Inflammatory macrophage treated with lipopolysaccharide for 1 hour (primary cell): Measurements from ENCODE around the gene KLF2.
"Not testable (repeated sequence)": the region's sequence is repeated elsewhere in the genome, so short reads cannot be mapped to it uniquely, and the experiment has no call there.

ENCODE experiments used
- DNase-seq, 2 donors: peaks; one replicate each; pipeline ENCODE4 v3.0.0-alpha.2; 2020 to 2022

Gene KLF2

DNA sequence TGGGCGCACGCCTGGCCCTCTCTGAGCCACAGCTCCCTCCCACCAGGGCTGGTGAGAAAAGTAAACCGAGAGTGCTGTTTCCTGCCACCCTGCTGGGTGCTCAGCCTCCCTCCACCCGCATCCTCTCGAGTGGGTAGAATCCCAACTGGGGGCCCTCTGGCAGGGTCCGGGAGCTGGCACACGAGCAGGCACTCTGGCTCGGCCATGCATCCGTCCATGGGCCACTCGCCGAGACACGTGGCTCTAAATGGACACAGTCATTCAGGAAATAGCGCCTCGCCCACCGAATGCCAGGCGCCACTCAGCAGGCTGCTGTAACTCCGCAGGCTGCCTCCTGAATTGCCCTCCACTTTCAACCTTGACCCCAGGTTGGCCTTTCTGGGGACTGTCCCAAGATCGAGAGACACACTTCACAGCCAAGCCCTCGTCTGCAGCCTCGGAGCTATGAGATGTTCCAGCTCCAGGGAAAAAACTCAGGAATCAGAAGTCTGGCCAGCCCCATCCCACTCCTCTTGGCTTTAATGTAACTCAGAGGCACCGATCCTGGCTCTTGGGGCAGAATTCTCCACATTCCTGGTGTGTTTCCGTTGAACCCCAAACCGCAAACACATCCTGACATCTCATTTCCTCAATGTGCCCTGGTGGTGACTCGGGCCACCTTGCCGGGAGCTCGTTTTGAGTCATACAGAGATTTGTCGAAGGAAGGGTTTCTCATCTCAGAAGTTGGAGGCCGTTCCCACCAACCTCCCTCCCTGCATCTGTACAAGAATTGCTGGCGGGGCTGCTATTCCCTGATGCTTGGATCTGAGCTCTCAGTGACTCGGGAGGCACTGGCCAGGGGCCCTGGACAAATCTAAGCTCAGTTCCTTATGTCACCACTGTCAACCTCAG lies 14.1 kb downstream of the KLF2 start:
- DNase-seq = peak in 1 of 2 donors; percentile 46

DNA sequence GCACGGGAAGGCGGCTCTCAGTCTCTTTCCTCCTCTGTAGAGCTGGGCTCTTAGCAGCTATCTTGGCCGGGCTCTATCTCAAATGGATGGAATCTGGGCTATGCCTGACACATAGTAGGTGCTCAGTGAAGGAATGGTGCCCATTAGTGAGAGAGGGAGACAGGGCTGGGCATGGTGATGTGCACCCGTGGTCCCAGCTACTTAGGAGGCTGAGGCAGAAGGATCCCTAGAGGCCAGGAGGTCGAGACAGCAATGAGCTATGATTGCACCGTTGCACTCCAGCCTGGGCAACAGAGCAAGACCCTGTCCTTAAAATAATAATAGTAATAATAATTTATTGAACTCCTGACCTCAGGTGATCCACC lies 14.7 kb downstream of the KLF2 start:
- no peak for DNase-seq

DNA sequence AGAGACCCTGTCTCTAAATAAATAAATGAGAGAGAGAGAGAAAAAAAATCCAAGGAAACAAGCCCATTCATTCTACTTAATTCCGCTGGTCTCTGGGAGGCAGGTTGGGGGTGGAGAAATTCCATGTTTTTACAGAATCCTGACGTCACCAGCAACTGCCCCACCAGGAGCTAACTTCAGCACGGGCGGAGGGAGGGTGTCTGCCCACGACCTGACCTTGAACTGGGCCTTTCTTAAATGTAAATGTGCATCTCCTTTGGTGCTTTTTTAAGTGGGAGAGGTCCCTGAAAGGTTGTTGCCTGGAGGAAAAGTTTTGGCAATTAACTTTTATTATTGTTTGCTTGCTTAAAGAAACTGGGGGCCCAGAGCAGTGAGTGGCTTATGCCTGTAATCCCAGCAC lies 15.5 kb downstream of the KLF2 start:
- no peak for DNase-seq

DNA sequence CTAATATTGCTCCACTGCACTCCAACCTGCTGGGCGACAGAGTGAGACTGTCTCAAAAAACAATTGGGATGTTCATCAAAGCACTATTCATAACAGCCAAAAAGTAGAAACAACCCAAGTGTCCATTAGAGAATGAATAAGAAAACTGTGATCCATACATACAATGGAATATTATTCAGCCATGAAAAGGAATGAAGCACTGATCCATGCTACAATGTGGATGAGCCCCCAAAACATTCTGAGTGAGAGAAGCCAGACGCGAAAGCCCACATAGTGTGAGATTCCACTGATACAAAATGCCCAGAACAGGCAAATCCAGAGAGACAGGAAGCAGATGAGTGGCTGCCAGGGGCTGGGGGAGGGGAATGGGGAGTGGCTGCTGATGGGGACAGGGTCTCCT lies 16.0 kb downstream of the KLF2 start:
- DNase-seq = no peak

DNA sequence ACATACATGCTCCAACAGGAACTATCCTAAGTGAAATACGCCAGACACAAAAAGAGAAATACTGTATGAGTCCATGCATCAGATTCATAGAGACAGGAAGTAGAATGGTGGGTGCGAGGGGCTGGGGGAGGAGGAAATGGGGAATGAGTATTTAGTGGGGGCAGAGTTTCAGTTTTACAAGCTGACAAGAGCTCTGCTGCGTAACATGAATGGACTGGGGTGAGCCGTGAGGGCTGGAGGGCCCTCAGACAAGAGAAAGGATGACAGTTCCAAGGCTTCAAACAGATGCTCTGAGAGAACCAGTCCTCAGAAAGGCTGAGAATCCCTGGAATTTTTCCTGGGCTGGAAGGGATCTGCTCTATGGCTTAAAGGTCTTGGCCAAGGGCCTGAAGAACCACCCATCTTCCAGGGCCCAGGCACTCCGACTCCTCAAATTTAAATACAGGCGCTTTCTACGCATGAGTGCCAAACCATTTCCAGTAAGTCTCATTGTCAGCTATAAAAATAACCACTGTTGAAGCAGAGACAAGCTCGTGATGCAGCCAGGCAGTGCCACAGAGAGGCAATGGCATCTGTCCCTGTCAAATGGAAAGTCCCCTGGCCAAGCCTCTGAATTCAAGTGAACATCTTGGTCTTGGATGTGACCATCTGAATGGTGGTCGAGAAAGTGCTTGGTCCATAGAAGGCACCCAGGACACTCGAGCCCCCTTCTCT lies 17.5 kb downstream of the KLF2 start:
- DNase-seq = peak; percentile 77

DNA sequence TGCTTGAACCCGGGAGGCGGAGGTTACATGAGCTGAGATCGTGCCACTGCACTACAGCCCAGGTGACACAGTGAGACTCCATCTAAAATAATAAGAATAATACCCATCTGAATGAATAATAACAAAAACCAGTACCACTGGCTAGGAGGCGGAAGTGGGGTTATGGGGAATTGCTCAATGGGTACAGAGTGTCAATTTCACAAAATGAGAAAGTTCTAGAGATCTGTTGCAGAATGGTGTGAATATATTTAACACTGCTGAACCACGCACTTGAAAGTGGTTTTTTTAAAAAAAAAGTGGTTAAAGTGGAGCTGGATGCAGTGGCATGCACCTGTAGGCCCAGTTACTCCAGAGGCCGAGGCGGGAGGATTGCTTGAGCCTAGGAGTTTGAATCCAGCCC lies 18.5 kb downstream of the KLF2 start:
- peak; percentile 61 to 70 for DNase-seq

DNA sequence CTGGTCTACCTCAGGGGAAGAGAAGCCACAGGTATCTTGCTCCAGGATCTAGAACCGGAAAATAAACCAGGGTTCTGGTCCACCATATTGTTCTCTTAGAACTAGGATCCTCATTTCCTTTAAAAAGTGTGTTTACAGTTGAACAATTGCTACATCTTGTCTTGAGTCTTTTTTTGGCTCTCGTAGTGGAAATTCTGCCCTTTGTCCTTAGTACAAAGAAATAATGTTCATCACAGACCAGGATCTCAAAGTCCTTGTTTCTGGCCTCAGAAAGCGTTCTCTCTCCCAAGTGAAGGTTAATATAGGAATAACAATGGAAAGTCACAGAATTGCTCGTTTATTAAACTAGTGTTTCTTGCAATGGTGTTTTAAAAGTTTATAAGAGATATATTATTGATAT lies 20.8 kb downstream of the KLF2 start:
- no peak for DNase-seq

DNA sequence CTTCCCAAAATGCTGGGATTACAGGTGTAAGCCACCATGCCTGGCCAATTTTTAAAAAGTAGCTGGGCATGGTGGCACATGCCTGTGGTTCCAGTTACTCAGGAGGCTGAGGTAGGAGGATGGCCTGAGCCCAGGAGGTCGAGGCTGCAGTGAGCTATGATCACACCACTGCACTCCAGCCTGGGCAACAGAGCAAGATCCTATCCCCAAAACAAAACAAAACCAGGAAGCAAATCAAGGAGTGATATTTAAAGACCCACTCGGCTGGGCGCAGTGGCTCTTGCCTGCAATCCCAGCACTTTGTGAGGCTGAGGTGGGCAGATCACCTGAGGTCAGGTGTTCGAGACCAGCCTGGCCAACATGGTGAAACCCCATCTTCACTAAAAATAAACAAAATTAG lies 22.5 kb downstream of the KLF2 start:
- DNase-seq = not testable (repeated sequence)

DNA sequence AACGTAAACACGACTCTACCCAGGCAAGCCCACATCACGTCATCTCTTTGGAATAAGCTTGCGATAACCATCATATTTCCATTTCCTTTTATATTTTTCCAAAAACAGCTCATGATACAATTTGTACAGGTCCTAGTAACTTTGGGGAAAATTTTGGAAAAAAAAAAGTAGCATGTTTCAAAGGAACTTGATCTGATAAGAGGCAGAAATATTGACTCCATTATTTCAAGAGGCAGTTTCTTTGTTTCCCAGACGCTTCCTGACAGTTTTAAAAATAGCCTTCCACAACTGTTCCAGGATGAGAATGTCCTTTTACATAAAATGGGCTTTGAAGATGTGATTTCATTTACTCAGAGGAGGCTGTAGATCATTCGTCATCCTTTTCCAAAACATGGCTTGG lies 23.1 kb downstream of the KLF2 start:
- no peak for DNase-seq

DNA sequence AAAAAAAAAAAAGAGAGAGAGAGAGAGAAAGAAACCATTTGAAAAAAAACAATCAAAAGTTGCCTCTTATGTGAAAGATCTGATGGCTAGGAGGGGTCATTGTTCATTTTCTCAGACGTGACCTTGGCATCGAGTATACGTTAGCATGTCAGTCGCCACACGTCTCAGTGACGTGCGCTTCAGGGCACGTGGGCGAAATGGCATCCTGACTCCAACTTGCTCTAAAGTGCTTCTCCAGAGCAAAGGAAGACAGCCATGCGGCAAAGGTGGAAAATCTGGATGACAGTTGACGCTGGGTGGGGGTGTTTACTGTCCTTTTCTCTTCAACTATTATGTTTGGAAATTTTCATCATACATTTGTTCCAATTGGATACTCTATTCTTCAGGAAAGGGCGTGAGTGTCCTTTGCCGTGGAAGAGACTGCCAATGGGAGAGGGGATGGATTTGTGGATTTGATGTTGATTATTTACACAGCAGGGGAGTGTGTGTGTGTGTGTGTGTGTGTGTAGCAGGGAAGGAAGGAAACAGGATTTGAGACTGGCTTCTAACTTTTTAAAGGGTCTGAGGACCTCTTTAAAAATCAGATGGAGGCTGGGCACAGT lies 25.0 kb downstream of the KLF2 start:
- DNase-seq = no peak

DNA sequence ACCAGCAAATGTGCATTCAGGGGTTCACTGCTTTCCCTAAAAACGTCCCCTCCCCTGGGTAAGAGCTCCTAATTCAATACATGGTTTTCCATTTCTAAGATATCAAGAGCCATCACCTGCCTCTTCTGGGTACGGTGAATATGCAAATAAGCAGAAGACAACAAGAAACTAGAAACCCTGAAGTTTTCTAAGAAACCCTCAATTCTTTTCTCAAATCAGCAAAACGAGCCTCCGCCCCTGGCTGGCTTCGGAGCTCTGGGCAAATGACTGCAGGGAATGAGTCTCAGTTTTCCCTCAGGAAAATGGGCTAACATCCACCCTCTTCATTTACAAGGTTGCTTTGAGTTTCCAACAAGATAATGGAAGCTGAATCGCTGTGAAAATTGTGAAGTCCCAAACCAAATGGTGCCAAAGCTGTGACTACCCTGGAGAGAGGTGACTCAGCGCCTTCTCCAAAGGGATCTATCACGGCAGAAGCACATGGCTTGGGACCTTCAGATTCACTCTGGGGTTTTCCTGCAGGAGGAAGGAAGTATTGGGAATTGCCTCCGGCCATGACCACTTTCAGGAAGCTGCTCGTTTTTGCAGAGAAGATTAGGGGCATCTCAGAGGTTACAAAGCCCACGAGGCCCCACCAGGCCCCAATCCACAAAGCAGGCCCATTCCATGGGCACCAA lies 26.6 kb downstream of the KLF2 start:
- DNase-seq = peak; percentile 23 to 30

DNA sequence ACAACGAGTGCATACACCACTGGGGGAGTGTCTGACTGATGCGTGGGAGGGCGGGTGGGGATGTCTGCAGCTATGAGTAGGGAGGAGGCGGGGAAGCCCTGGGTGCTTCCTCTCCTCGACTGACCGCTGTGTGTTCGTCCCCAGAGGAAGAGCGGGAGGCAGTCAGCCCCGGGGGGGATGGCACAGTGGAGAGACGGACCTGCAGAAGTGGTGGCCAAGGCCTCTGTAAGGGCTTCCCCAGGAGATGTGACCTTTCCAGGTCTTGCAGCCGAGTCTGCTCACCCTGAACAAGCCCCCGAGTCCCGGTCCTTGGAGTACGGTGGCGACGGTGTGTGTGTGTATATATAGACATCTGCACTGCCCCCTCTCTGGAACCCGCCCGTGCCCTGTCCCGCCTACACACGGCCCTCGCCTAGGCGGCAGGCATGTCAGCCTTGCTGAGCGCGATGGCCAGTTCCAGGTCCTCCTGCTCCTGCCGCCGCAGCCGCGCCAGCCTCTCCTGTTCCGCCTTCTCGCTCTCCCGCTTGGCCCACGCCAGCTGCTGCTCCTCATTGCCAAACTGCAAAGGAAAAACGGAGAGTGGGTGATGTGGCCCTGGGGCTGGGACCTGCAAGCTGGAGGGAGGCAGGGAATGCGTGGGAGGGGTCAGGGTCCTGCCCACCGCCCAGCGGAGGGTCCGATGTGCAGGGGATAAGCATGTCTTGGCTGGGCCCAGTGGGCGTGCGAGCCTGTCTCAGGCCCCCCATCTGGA lies 30.8 kb downstream of the KLF2 start:
- DNase-seq = peak; percentile 51 to 53

DNA sequence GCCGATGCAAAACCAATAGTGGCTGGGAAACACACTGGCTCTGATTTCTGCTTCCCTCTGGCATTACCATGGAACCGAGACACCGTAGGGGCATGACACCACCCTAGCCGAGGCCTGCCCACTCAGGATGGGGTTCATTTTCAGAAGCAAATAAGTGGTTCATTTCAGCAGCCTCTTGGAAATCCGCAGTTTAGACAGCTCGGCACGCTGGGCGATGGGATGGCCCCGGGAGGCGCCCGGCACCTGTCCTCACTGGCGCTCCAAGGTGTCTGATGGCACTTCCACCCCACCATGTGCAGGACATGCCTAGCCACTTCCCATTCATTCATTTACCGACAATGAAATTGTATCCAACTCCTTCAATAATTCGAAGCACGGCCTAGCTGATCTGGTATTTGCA lies 33.8 kb downstream of the KLF2 start:
- no peak for DNase-seq

DNA sequence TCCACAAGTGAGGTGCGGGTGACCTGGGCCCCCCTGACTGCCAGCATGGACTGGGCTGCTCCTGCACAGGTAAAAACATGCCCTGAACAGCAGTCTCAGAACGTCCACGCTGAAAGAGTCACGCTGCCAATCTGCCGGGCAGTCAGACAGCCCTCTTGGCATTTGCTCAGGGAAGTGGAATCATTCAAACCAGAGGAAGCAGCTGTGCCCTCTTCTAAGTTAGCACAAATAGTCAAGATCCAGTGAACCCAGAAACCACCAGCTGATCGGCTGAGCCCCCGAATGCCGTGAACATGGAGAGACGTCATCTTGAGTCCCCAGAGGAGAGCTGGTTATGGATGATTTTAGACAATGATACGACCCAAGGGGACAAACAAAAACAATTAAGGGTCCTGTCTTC lies 34.4 kb downstream of the KLF2 start:
- DNase-seq = no peak

DNA sequence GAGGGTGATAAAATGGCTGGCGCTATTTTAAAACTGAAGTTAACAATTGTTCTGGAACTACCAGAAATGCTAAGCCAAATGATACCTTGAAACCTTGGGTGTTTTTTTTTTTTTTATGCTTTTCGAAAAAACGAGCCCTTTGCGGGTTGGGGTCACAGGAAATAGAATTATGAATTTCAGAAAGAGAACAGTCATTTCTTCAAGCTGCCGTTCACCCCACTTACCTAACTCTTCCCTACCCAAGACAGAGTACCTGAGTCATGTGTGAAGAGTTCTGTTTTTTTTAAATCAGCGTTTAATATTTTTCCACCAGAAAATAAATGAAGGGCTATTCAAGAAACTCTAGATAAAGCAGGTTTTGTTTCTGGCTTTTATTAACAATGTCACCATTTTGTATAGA lies 35.3 kb downstream of the KLF2 start:
- DNase-seq = no peak

DNA sequence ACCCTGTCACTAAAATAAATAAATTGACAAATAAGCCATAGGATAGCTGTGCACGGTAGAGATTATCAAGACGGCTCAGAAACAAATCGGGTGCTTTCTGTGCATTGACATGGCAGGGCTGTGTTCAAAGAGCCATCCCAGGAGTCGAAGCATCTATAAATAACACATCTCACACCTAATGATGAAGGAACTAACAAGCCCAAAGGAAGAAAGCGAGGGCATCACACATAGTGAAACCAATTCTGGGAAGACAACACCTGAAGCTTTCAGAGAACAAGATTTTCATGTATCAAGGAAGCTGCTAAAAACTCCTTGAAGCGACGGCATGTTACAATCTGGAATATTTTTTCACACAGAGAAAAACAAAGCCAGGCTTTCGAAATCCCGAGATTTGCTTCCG lies 36.1 kb downstream of the KLF2 start:
- no peak for DNase-seq

DNA sequence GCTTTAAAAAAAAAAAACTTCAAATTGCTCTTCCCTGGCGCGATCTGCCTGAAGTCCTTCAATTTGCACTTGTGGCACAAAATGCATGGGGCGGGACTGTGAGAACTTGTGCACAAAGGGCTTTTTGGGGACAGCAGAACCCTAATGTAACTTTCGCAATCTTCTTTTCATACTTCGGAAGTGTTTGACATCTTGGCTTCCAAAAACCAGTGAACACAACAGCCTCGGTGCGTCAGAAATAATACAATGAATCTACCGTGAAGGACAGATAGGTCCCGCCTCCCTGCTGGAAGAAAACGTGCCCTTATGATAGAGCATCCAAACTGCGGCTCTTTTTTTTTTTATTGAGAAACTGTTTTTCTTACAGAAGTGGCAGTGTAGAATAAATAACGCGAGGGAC lies 36.6 kb downstream of the KLF2 start:
- DNase-seq = no peak

DNA sequence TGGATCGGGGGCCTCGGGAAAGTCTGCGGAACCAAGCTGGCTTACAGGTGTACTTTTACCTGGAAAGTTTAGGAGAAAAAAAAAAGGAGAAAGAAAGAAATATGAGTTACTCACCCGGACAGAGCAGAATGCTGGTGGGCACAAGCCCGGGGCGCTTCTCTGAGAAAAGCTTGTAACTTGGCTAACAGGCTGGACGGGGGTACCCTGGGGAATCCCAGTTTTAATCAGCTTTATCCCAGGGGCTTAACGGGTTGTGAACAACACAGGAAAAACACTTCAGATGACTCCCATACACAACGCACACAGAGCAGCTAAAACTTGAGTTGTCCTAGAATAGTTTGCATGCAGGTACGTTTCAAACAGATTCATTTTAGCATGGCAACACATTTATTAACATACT lies 37.3 kb downstream of the KLF2 start:
- DNase-seq = no peak

DNA sequence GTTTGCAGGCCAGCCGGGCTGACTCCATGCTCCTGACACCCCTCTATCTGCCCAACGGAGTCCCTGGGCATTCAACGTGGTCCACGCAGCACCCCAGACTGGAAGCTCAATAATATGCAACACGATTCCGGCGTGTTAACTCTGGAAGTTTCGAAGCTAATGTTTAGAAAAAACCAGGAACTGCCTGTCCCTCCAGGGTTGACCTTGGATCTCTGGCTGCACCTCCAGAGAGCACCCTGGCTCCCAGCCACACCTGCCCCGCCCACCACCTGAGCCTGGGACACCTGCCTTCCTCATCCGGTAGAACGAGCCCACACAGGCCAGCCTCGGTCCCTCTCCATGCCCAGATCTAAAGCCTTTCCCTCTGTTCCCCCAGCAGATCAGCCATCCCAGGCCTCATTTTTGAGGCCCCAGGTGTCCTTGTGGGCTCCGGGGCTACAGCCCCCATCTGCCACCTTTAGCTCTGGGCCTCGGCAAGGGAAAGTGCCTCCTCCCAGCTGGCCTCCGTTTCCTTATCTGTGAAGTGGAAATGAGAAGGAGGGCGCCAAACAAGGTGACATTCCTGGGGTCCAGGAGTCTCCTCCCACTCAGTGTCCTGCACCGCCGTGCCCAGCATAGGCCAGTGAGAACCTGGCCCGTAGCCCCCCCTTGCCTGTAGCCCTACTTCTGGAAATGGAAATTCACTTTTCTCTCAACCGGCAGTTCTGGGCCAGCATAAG lies 38.7 kb downstream of the KLF2 start:
- no peak for DNase-seq

DNA sequence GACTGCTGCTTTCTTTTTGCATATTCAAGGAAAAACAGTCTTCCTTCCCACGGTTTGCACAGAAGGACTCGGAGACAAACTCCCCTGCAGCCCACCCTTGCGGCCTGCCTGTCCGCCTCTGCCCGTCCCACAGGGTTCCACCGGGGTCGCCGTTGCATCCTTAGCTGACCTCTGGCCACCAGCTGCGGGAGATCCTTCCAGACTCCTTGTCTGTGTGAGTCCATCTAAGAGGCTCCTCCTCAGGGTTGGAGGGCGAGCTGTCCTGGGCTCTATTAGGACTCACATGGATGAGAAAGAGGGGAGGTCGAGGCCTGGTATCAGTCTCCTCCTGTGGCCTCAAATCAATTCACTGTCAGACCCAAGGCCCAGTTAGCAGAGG lies 39.2 kb downstream of the KLF2 start:
- DNase-seq = no peak

DNA sequence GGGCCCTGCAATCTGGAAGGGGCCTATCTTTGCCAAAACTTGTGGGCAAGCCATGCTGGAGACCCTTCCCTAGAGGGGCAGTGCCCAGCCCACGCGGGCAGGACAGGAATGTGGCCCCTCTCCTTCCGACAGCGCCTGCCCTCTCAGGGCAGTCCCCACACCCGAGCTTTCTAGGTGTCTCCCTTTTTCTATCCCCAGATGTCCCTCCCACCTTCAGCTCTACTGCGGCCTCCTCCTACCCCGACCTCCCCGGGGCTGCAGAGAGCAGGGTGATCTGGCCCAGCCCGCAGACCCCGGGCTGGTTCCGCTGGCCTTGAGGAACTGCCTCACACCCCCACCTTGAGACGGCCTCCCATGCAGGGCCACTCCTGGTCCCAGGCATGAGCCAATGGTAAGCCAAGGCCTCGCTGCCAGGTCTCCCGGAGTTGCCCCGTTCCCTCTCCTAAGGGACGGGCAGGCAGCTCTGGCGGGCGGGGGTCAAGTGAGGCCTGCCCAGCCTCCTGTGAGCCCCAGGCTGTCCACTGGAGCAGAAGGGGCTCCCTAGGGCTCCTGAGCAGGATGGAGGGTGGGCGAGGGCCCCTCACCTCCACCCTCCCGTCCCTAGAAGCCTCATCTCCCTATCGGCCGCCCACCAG lies 39.7 kb downstream of the KLF2 start:
- DNase-seq = no peak
